ENCODE data around the gene CCDC69. TPM values are rescaled to one million over a fixed set of nuclear protein-coding genes. Genes with fewer than 3 reads are reported as not detected.

The CCDC69 gene
- total RNA-seq, 4 donors from 2014 or later = 118 to 287 (median 228) TPM

DNA sequence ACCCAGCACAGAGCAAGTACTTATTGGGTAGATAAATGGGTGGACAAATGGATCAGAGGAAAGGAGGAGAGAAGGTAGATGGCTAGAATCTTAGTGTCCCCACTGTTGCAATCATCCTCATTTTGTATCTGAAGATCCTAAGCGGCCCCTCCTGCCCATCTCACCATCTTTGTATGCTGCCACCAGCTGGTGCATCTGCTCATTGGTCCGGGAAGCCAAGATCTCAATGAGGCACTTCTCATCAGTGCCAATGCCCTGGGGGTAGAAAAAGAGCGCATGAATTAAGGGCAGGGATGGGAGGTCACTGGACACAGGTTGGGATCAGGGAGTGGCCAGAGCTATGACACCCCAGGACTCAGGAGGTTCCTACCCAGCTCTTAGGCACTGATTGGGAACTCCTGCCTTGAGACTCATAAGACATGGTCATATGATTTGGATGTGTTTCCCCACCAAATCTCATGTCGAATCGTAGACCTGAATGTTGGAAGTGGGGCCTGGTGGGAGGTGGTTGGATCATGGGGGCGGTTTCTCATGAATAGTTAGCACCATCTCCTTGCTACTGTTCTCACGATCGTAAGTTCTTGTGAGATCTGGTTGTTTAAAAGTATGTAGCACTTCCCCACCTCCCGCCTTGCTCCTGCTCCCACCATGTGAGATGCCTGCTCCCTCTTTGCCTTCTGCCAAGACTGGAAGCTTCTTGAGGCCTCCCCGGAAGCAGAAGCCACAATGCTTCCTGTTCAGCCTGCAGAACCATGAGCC is 86.6 kb downstream of the CCDC69 start:
- TF ChIP-seq, protein P1, sequence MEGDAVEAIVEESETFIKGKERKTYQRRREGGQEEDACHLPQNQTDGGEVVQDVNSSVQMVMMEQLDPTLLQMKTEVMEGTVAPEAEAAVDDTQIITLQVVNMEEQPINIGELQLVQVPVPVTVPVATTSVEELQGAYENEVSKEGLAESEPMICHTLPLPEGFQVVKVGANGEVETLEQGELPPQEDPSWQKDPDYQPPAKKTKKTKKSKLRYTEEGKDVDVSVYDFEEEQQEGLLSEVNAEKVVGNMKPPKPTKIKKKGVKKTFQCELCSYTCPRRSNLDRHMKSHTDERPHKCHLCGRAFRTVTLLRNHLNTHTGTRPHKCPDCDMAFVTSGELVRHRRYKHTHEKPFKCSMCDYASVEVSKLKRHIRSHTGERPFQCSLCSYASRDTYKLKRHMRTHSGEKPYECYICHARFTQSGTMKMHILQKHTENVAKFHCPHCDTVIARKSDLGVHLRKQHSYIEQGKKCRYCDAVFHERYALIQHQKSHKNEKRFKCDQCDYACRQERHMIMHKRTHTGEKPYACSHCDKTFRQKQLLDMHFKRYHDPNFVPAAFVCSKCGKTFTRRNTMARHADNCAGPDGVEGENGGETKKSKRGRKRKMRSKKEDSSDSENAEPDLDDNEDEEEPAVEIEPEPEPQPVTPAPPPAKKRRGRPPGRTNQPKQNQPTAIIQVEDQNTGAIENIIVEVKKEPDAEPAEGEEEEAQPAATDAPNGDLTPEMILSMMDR (IDR thresholded peaks at IDR 0.05) = no peak
- no peak for ATAC-seq (ENCODE audit: low FRiP score)
- DNase-seq (ENCODE audit: low spot score) = no peak

DNA sequence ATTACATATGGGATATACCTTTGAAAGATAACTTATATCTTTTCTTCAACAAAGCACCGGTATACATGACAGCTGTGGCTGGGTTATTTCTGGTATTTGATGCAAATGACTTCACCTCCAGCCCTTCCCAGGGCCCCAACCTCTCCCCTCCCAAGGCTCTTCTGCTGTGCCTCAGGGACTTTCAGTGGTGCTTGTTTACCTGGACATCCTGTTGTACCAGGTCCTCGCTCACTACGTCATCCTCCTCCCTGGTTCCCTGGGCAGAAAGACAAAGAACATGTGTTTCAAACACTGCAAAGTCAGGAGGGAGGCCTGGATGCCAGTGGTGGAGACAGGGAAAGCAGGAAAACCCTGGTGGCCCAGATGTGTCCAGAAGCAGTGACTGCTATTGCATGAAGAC is 89.7 kb downstream of the CCDC69 start:
- TF ChIP-seq, protein P1 (IDR thresholded peaks at IDR 0.05) = no peak
- DNase-seq (ENCODE audit: low spot score) (no peak), ATAC-seq (ENCODE audit: low FRiP score) (no peak)

DNA sequence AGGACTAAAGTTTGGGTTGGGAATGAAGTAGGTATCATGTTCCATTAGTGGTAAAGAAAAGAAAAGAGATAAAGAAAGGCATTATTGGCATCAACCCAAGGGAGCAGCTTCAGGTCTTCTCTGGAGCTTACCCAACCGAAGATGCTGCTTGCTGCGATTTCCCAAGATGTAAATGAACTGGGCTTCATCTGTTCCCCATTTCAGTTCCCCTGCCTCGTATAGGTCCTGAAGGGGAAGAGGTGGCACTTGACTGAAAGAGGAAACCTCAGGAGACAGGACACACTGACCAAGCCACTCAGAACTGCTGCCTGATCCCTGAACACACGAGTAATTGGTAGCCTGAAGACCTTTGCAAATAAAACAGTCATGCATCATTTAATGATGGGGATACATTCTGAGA is 90.9 kb downstream of the CCDC69 start:
- TF ChIP-seq, protein P1 (IDR thresholded peaks at IDR 0.05) = no peak
- ATAC-seq (ENCODE audit: low FRiP score) (no peak), DNase-seq (ENCODE audit: low spot score) (no peak)

Other genes starting within 250 kb of the CCDC69 start
- over 10,000 TPM in 1 of 4 donors, 1,000 to 10,000 TPM in 3; 5,296 to 11,485 (median 6,898) TPM for gene GPX3, start 203.5 kb downstream of the CCDC69 start, total RNA-seq
- gene TNIP1, start 143.1 kb downstream of the CCDC69 start, total RNA-seq = 100 to 1,000 TPM in 3 of 4 donors, 10 to 100 TPM in 1; 96.7 to 189 (median 149) TPM
- 100 to 1,000 TPM; 216 to 505 (median 379) TPM for gene ANXA6, start 66.3 kb downstream of the CCDC69 start, total RNA-seq
- 10 to 100 TPM; 26.6 to 62.6 (median 27.9) TPM for gene GM2A, start 29.1 kb upstream of the CCDC69 start, total RNA-seq
- gene SLC36A3, start 79.7 kb upstream of the CCDC69 start, total RNA-seq = not detected
- under 1 TPM in 1 of 4 donors, not detected in 3; 0.47 TPM for gene SLC36A2, start 123.5 kb upstream of the CCDC69 start, total RNA-seq
- gene SLC36A1, start 223.5 kb upstream of the CCDC69 start, total RNA-seq = 10 to 100 TPM; 10.0 to 20.3 (median 17.1) TPM